GM12864 (cell line): Measurements from ENCODE around the gene CD8B2.
"Not testable (repeated sequence)": the region's sequence is repeated elsewhere in the genome, so short reads cannot be mapped to it uniquely, and the experiment has no call there.

Experiments
- DNase-seq: peaks from one replicate; pipeline ENCODE4 v3.0.0-alpha.2; 2011; ENCODE audit warnings: low read depth
- H3K4me3 ChIP-seq: 2 replicates; pipeline ENCODE4 v1.5.1; 2011; ENCODE audit warnings: mild to moderate bottlenecking, low read depth, low read length, control low read depth
- TF ChIP-seq, protein P1 (sequence below): IDR thresholded peaks from 2 replicates; pipeline ENCODE4 v1.5.1; 2011; ENCODE audit warnings: low read depth, mild to moderate bottlenecking, moderate library complexity, low read length, control low read depth, inconsistent platforms; ENCODE audit errors: missing control alignments

Gene CD8B2

GRCh38 chr2:106547164-106547903 is 60.2 kb downstream of the CD8B2 start:
- DNase-seq: no peak
- TF ChIP-seq, protein P1, sequence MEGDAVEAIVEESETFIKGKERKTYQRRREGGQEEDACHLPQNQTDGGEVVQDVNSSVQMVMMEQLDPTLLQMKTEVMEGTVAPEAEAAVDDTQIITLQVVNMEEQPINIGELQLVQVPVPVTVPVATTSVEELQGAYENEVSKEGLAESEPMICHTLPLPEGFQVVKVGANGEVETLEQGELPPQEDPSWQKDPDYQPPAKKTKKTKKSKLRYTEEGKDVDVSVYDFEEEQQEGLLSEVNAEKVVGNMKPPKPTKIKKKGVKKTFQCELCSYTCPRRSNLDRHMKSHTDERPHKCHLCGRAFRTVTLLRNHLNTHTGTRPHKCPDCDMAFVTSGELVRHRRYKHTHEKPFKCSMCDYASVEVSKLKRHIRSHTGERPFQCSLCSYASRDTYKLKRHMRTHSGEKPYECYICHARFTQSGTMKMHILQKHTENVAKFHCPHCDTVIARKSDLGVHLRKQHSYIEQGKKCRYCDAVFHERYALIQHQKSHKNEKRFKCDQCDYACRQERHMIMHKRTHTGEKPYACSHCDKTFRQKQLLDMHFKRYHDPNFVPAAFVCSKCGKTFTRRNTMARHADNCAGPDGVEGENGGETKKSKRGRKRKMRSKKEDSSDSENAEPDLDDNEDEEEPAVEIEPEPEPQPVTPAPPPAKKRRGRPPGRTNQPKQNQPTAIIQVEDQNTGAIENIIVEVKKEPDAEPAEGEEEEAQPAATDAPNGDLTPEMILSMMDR: no peak
- H3K4me3 ChIP-seq: no peak overlapping the region

DNA sequence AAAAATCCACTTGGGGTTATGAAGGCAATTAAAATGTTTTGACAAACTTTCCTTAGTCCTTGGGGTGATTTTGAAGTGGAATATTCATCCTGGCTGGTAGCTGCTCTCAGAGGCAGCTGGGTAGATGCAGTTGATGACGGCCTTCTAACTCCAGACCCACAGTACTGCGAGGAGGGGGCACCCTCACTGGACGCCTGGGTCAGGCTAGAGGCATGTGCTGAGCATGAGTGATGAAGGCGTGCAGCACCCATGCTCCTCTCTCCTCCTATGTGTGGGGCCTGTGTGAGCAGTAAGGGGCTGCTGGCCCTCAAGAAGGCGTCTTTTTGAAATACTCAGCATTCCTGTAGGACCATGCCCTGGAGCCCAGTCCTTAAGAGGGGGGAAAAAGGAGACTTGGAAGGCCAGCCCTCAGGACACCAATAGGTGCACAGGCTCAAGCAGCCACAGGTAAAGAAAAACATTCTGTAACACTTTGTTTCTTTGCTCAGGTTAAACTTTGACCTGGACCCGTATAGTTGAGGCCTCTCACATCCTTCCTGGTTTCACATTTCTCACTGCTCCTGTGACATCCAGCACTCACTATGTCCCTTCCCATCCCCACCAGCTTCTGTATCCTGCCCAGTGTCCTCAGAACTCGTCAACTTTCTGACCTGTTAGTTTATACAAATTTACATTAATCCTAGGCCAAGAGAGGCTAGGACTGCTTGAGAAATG is 64.4 kb downstream of the CD8B2 start:
- H3K4me3 ChIP-seq: no peak overlapping the region
- DNase-seq: no peak
- TF ChIP-seq, protein P1: no peak

DNA sequence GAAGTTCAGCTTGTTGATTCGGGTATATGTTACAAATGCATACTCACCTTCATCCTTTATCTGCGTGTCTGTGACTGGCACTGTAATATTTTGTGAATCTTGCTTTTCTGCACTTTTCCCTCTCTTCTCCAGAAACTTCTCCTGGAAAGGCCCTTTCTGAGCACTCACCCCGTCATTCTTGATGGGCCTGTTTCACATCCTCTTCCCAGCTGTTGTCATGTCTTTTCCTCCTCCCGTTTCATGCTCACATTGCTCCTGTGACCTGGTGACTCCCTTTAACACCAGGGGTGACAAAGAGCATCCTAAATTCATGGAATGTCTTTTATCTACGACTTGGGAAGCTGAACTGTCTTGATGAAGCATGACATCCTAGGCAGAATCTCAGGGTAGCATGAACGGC is 65.8 kb downstream of the CD8B2 start:
- TF ChIP-seq, protein P1: no peak
- DNase-seq: no peak
- H3K4me3 ChIP-seq: no peak overlapping the region

DNA sequence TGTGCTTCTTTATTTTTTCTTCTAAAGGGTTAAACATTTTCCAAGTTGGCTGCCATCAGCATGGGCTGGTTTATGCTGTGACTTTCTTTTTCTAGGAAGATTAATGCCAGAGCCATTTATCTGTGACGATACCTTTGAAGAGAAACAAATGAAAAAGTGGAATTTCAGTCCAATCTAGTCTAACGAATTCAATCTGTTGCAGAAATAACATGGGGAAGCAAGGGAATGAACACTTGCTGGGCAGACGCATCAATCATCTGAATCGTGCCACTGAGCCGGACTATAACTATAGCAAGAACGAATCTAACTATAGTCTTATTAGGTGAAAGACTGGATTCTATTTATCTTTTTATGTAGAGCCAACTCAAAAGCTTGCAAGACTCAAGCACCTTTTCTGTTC is 66.2 kb downstream of the CD8B2 start:
- H3K4me3 ChIP-seq: no peak overlapping the region
- TF ChIP-seq, protein P1: no peak
- no peak for DNase-seq

- TF ChIP-seq, protein P1: no peak
- no peak overlapping the region for H3K4me3 ChIP-seq
- DNase-seq: no peak
These were observed 67.2 kb downstream of the CD8B2 start for GRCh38 chr2:106554411-106554810.

DNA sequence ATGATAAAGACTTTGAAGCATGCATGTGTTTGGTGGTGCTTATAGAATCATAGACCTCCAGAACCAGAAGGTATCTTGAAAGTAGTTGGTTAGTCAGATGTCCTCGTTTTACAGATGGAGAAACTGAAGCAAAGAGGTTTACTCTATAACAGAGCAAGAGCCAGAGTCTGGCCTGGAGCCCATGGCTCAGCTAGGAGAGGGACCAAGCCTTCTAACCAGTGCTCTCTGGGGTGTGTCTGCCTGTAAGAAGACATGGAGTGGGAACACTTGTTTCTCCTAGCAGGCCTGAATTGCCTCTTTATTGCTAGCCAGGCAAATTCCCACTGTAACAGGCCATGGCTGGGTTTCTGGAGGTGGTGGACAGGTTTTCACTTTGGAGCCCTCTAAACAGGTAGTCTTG is 67.9 kb downstream of the CD8B2 start:
- no peak for DNase-seq
- H3K4me3 ChIP-seq: no peak overlapping the region
- TF ChIP-seq, protein P1: no peak

DNA sequence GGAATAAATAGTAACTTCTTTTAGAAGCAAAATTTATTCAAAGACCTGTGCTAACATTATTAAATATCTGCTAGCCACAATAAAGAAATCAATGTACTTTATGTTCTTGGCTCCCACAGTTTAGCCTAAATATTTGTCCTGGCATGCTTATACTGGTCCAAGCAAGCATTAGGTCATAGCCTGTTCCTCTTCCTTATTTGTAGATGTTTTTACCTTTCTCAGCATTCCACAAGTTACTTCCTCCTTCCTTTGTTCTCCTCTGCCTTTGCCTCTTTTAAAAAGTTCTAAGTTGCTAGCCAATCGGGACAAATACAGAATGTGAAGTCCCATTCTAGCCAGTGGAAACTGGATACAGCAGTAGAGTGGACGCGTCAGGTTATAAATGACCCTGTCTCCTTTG is 72.6 kb downstream of the CD8B2 start:
- not testable (repeated sequence) for H3K4me3 ChIP-seq, DNase-seq
